K562 (cell line): ENCODE measurements around the gene JDP2. TPM values are rescaled to one million over a fixed set of nuclear protein-coding genes. Genes with fewer than 3 reads are reported as not detected.

Experiments used
- ATAC-seq: fragments of 200-7000 bp; cut with Tn5 transposase; 3 replicates; pipeline ENCODE4 v1.9.1; 2020; ENCODE audit warnings: moderate library complexity
- BruUV-seq: library from RNA; stranded (reverse); fragments of 400-500 nt; replicated peaks from 2 replicates; lab custom pipeline; 2021; lab: Mats Ljungman, UMichigan
- CTCF ChIA-PET: fragments of 300-600 bp; formaldehyde crosslinking; extraction: SDS; loops from one replicate; lab custom pipeline; 2021; ENCODE audit warnings: low intra/inter-chr PET ratio; lab: Yijun Ruan, JAX
- POLR2A ChIA-PET: fragments of 300-600, 350-650 bp; sonication (Branson Sonifier 250); formaldehyde crosslinking; extraction: SDS; loops from one replicate; lab custom pipeline; 2021; ENCODE audit warnings: antibody characterized with exemption, inconsistent platforms; lab: Yijun Ruan, JAX
- DNase-seq, 4 experiments: peaks; one replicate each; pipeline versions ENCODE4 v3.0.0 to v3.0.0-alpha.2; 2011 to 2018; ENCODE audit warnings: low spot score in 3 of 4, mixed read lengths in 3 of 4; ENCODE audit errors: extremely low read depth in 1 of 4
- FAIRE-seq: peaks from 2 replicates; lab custom pipeline; 2011; peaks lifted over from hg19 to GRCh38; lab: Jason Lieb, UNC
- H2AFZ ChIP-seq: 2 replicates; pipeline ENCODE4 v1.6.0; 2011; ENCODE audit warnings: low read depth, low read length, control low read depth, inconsistent platforms
- H3K27ac ChIP-seq: fragments of 200-600 bp; 3 replicates; pipeline ENCODE4 v1.8.0; 2011; ENCODE audit warnings: low read depth, mild to moderate bottlenecking, control low read depth, inconsistent platforms, low read length, moderate library complexity, mixed read lengths; ENCODE audit errors: extremely low read depth
- H3K27me3 ChIP-seq, 2 experiments: fragments of 300-600 bp in 1 of 2; 2 replicates in 1 of 2; 3 replicates in 1 of 2; pipeline versions ENCODE4 v1.6.0 to v1.8.0; 2011; ENCODE audit warnings: inconsistent platforms in 2 of 2, low read length in 2 of 2, mild to moderate bottlenecking in 1 of 2, mixed read lengths in 1 of 2, moderate library complexity in 1 of 2; ENCODE audit not compliant: control insufficient read depth in 2 of 2, insufficient read depth in 2 of 2
- H3K36me3 ChIP-seq: fragments of 300-600 bp; 3 replicates; pipeline ENCODE4 v1.8.0; 2011; ENCODE audit warnings: mild to moderate bottlenecking, low read length, inconsistent platforms; ENCODE audit not compliant: control insufficient read depth, insufficient read depth
- H3K4me1 ChIP-seq, 2 experiments: fragments of 200-600 bp in 1 of 2; replicated peaks in 1 of 2; 2 replicates in 1 of 2; 3 replicates in 1 of 2; pipeline versions ENCODE4 v1.5.1 to v1.8.0; 2011; ENCODE audit warnings: inconsistent platforms in 2 of 2, low read length in 2 of 2, mild to moderate bottlenecking in 1 of 2, mixed read lengths in 1 of 2, moderate library complexity in 1 of 2; ENCODE audit not compliant: control insufficient read depth in 2 of 2, insufficient read depth in 2 of 2
- H3K4me2 ChIP-seq: 2 replicates; pipeline ENCODE4 v1.6.1; 2011; ENCODE audit warnings: low read length, control low read depth, inconsistent platforms, mixed read lengths; ENCODE audit not compliant: insufficient read depth
- H3K4me3 ChIP-seq: fragments of 200-600 bp; sonication (generic), shearing (Covaris generic); 2 replicates; pipeline ENCODE4 v1.5.1; 2016; ENCODE audit warnings: control low read depth, inconsistent platforms
- H3K79me2 ChIP-seq: fragments of 200-600 bp; 3 replicates; pipeline ENCODE4 v1.8.0; 2011; ENCODE audit warnings: low read length, inconsistent platforms; ENCODE audit not compliant: control insufficient read depth, insufficient read depth
- H3K9ac ChIP-seq, 2 experiments: 2 replicates each; pipeline versions ENCODE4 v1.6.0 to v1.6.1; 2011; ENCODE audit warnings: low read depth in 2 of 2, low read length in 2 of 2, control low read depth in 1 of 2, inconsistent platforms in 1 of 2, mild to moderate bottlenecking in 1 of 2, mixed read lengths in 1 of 2; ENCODE audit not compliant: insufficient read depth in 1 of 2
- H3K9me1 ChIP-seq: one replicate; pipeline ENCODE4 v1.6.0; 2011; ENCODE audit warnings: inconsistent platforms, mild to moderate bottlenecking, low read length, moderate library complexity; ENCODE audit not compliant: control insufficient read depth, insufficient read depth
- H3K9me3 ChIP-seq: replicated peaks from 2 replicates; pipeline ENCODE4 v1.5.1; 2011; ENCODE audit warnings: low read depth, low read length, inconsistent platforms; ENCODE audit not compliant: control insufficient read depth, insufficient read depth
- H4K20me1 ChIP-seq: replicated peaks from 2 replicates; pipeline ENCODE4 v1.6.1; 2011; ENCODE audit warnings: low read length, inconsistent platforms, mixed read lengths; ENCODE audit not compliant: control insufficient read depth, insufficient read depth
- CC2D1A ChIP-seq: fragments of 450-650 bp; IDR thresholded peaks from 2 replicates; pipeline ENCODE4 v1.6.1; 2017; ENCODE audit warnings: mild to moderate bottlenecking
- DDX20 ChIP-seq: fragments of 450-650 bp; IDR thresholded peaks from 2 replicates; pipeline ENCODE4 v1.6.1; 2016; ENCODE audit warnings: missing genetic modification characterization, low read depth, mild to moderate bottlenecking, missing compliant biosample characterization, moderate library complexity
- EHMT2 ChIP-seq: fragments of 450-650 bp; IDR thresholded peaks from 2 replicates; pipeline ENCODE4 v1.6.1; 2018; ENCODE audit warnings: antibody characterized with exemption
- ELF4 ChIP-seq: fragments of 450-650 bp; formaldehyde crosslinking; IDR thresholded peaks from 2 replicates; pipeline ENCODE4 v1.4.0; 2022; ENCODE audit warnings: missing genetic modification characterization
- KAT8 ChIP-seq: fragments of 450-650 bp; IDR thresholded peaks from 2 replicates; pipeline ENCODE4 v1.6.1; 2016; ENCODE audit warnings: low read depth, mild to moderate bottlenecking
- MAFF ChIP-seq: IDR thresholded peaks from 2 replicates; pipeline ENCODE4 v1.6.1; 2012; ENCODE audit warnings: low read length, improper control_type of control experiment
- NCOA6 ChIP-seq: fragments of 450-650 bp; IDR thresholded peaks from 2 replicates; pipeline ENCODE4 v1.6.1; 2017; ENCODE audit warnings: mild to moderate bottlenecking
- POLR3A ChIP-seq: IDR thresholded peaks from 2 replicates; pipeline ENCODE4 v1.6.1; 2011; ENCODE audit warnings: borderline replicate concordance, mild to moderate bottlenecking, moderate library complexity; ENCODE audit not compliant: insufficient read length, insufficient read depth; ENCODE audit errors: extremely low read depth
- TFE3 ChIP-seq: fragments of 450-650 bp; formaldehyde crosslinking; IDR thresholded peaks from 2 replicates; pipeline ENCODE4 v1.4.0; 2020; ENCODE audit warnings: mild to moderate bottlenecking, mixed read lengths
- WGBS: fragments of 100-300 bp; shearing (Covaris generic); methylation state at CpG from one replicate; pipeline ENCODE4 v1.1.6; 2016; ENCODE audit warnings: low coverage, mixed read lengths; ENCODE audit not compliant: insufficient coverage; ENCODE audit errors: missing lambda C conversion rate; 5-methylcytosine and 5-hydroxymethylcytosine counted together
- in situ Hi-C: fragments of 300-500 bp; cut with MboI; formaldehyde crosslinking; loops from 4 replicates; pipeline ENCODE4 v1.15.0; 2018; ENCODE audit warnings: inconsistent platforms, mixed read lengths
- intact Hi-C: fragments of 100-400 bp; cut with micrococcal nuclease; formaldehyde crosslinking; loops from 2 replicates; pipeline ENCODE4 v1.14.2; 2022
- polyA plus RNA-seq, 8 experiments: library from polyadenylated mRNA; depleted of rRNA in 4 of 8; stranded (reverse) in 5 of 8; unstranded in 3 of 8; fragments of >200 nt; fragmentation: Nextera tagmentation in 2 of 8; fragmentation: Illumina TruSeq in 1 of 8; extraction: Ambion mirVana in 2 of 8; extraction: Trizol in 1 of 8; gene quantifications; 2 replicates each; pipeline versions ENCODE4 v1.2.1 to v1.2.3, GENCODE V29; 2011 to 2014; ENCODE audit warnings: inconsistent platforms in 1 of 8, missing spikeins in 1 of 8
- total RNA-seq, 7 experiments: library from RNA; depleted of rRNA in 6 of 7; stranded (reverse); fragments of >200 nt in 6 of 7; fragmentation: Illumina TruSeq in 2 of 7; extraction: Trizol in 2 of 7; gene quantifications; 2 replicates each; pipeline versions ENCODE4 v1.2.1 to v1.2.3, GENCODE V29; 2011 to 2021; ENCODE audit warnings: low replicate concordance in 1 of 7
- TF ChIP-seq, protein P1 (sequence below), 2 experiments: fragments of 450-650 bp in 1 of 2; IDR thresholded peaks; 2 replicates each; pipeline ENCODE4 v1.6.1; 2011 to 2017; ENCODE audit warnings: low read depth in 2 of 2, antibody characterized with exemption in 1 of 2, borderline replicate concordance in 1 of 2, low read length in 1 of 2, mild to moderate bottlenecking in 1 of 2, mixed read lengths in 1 of 2; ENCODE audit not compliant: control insufficient read depth in 1 of 2

The JDP2 gene
- total and polyA plus RNA-seq, 9 of the 15 experiments (the other 6 are each of a cell fraction or from before 2014, with no cell fraction given): 0.27 to 13.8 (median 3.1) TPM

GRCh38 chr14:75425446-75425845, 2.4 kb upstream of the JDP2 start (continued):
- TF ChIP-seq POLR3A (no peak), EHMT2 (no peak), NCOA6 (no peak)
- TF ChIP-seq, all 486 proteins: peak for 0

DNA sequence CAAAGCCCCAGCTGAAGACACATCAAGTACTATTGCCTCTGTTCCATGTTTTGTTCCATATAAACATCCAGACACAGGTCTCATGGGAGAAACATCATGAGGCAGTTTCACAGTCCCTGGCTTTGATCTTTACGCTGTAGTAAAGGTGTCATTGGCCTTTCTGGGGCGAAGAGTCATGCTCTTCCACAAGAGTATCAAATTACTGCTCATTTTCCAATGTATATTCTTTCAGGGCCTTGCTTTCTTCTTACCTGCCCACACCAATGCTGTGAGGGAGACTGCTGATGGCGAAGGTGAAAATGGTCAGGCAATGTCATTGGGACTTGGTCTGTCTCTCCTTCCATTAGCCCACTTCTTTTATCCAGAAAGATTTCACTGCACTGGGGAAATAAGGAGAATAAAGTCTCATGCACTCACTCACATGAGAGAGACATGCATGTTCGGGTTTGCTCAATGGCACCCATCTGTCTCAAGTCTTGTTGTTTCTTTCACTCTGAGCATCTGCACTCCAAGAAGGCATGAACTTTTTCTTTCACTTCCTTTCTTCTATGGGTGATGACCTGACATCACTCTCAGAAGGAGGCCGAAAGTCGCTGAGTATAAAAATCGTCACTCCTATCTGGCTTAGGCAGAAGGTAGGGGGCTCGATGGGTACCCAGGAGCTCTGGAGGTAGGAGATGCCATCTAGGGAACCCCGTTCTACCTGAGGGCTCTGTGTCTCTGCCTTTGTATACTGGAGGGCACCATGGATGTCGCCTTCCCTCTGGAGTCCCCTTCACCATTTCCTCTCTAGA, 1.3 kb upstream of the JDP2 start:
- no peaks in the 10 kb centered on the region for H3K27me3 ChIP-seq
- no peak overlapping the region for H3K4me3 ChIP-seq
- in situ Hi-C loops: no loop called here
- no peak for ATAC-seq
- TF ChIP-seq MAFF (no peak), TFE3 (CRISPR knock-in tag) (no peak), ELF4 (CRISPR knock-in tag) (no peak), CC2D1A (no peak), DDX20 (tag) (no peak), KAT8 (no peak)
- TF ChIP-seq, protein P1, sequence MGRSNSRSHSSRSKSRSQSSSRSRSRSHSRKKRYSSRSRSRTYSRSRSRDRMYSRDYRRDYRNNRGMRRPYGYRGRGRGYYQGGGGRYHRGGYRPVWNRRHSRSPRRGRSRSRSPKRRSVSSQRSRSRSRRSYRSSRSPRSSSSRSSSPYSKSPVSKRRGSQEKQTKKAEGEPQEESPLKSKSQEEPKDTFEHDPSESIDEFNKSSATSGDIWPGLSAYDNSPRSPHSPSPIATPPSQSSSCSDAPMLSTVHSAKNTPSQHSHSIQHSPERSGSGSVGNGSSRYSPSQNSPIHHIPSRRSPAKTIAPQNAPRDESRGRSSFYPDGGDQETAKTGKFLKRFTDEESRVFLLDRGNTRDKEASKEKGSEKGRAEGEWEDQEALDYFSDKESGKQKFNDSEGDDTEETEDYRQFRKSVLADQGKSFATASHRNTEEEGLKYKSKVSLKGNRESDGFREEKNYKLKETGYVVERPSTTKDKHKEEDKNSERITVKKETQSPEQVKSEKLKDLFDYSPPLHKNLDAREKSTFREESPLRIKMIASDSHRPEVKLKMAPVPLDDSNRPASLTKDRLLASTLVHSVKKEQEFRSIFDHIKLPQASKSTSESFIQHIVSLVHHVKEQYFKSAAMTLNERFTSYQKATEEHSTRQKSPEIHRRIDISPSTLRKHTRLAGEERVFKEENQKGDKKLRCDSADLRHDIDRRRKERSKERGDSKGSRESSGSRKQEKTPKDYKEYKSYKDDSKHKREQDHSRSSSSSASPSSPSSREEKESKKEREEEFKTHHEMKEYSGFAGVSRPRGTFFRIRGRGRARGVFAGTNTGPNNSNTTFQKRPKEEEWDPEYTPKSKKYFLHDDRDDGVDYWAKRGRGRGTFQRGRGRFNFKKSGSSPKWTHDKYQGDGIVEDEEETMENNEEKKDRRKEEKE (IDR thresholded peaks at IDR 0.05; ENCODE audit: borderline replicate concordance in 1 of 2, control insufficient read depth in 1 of 2, low read depth in 2 of 2, low read length in 1 of 2): no peak
- TF ChIP-seq, all 486 proteins: peak for 0
- Histone ChIP-seq H3K27ac (no peak overlapping the region), H3K9ac (no peak overlapping the region), H3K79me2 (no peaks in the 10 kb centered on the region), H4K20me1 (peaks cover 5% of the 10 kb centered on the region; the same call in 1 of the 2 replicates), H3K9me3 (no peaks in the 10 kb centered on the region), H2AFZ (no peak overlapping the region), H3K4me2 (no peak overlapping the region), H3K9me1 (no peaks in the 10 kb centered on the region), H3K4me1 (peaks cover 0 to 16% of the 10 kb centered on the region in 2 experiments; a peak in 4 of 5 replicates), H3K36me3 (no peaks in the 10 kb centered on the region)
- ChIA-PET CTCF (no interaction called here), POLR2A (no interaction called here)
- WGBS: 81% methylated on average over 10 of the region's 10 CpGs
- FAIRE-seq (no peak), DNase-seq (no peak)
- BruUV-seq: no TSS peak
- intact Hi-C loops: no loop called here
